ENCODE data around the gene SELENOM.
"Not testable (repeated sequence)": the region's sequence is repeated elsewhere in the genome, so short reads cannot be mapped to it uniquely, and the experiment has no call there.

Gene SELENOM

GRCh38 chr22:31068970-31069369 is 38.4 kb downstream of the SELENOM start:
- Histone ChIP-seq H3K14ac (ENCODE audit: low read length in 2 of 2) (no peak overlapping the region), H2BK12ac (ENCODE audit: low read length in 2 of 2) (no peak overlapping the region), H3K9ac (ENCODE audit: low read length) (no peak overlapping the region), H3K27me3 (ENCODE audit: control insufficient read depth in 1 of 2, insufficient read depth in 1 of 2, low read length in 2 of 2) (no peaks in the 10 kb centered on the region), H2AK5ac (ENCODE audit: low read length, severe bottlenecking) (no peak overlapping the region), H3K4me3 (ENCODE audit: insufficient read depth in 1 of 2, low read depth in 1 of 2, low read length in 2 of 2) (no peak overlapping the region), H2BK15ac (ENCODE audit: low read depth, poor library complexity, severe bottlenecking) (no peak overlapping the region), H3K4me1 (ENCODE audit: control insufficient read depth, insufficient read depth, low read depth, low read length) (no peaks in the 10 kb centered on the region), H3K36me3 (ENCODE audit: control insufficient read depth in 1 of 2, insufficient read depth in 2 of 2, low read depth in 1 of 2, low read length in 2 of 2) (no peaks in the 10 kb centered on the region), H3K23ac (ENCODE audit: low read length in 2 of 2) (no peak overlapping the region), H4K91ac (ENCODE audit: low read length) (no peak overlapping the region), H4K8ac (ENCODE audit: low read length) (no peak overlapping the region), H2BK5ac (ENCODE audit: low read depth, low read length, poor library complexity, severe bottlenecking) (no peak overlapping the region), H3K18ac (ENCODE audit: low read depth in 1 of 2, low read length in 2 of 2) (no peak overlapping the region), H3K4me2 (ENCODE audit: low read length, poor library complexity, severe bottlenecking) (no peak overlapping the region), H3K9me3 (ENCODE audit: control insufficient read depth, low read length) (no peaks in the 10 kb centered on the region), H3K4ac (ENCODE audit: low read depth in 1 of 2, low read length in 2 of 2) (no peak overlapping the region), H2BK120ac (ENCODE audit: low read depth, low read length) (no peak overlapping the region), H3K27ac (ENCODE audit: low read length, poor library complexity, severe bottlenecking) (no peak overlapping the region), H2AFZ (ENCODE audit: low read depth, low read length) (no peak overlapping the region), H3K79me1 (replicated peaks; ENCODE audit: low read length, poor library complexity, severe bottlenecking) (no peaks in the 10 kb centered on the region)
- 68% methylated on average over 11 of the region's 11 CpGs for WGBS
- DNase-seq, result no peak

DNA sequence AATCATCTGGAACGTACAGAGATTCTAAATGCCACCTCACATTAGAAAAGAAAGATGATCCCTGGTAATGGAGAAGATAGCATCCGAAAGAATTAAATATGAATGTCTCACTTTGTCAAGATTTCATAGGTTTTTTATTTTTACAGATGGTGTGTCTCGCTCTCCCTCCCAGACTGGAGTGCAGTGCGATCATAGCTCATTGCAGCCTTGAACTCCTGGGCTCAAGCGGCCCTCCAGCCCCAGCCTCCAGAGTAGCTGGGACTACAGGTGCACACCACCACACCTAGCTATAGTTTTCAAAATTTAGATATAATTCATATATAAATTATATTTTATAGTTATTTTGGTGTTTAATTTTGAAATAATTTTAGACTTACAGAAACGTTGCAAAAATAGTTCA is 43.0 kb downstream of the SELENOM start:
- no peak overlapping the region for H2BK5ac ChIP-seq (ENCODE audit: low read depth, low read length, poor library complexity, severe bottlenecking)
- H4K91ac ChIP-seq (ENCODE audit: low read length), result no peak overlapping the region
- H3K36me3 ChIP-seq (ENCODE audit: control insufficient read depth in 1 of 2, insufficient read depth in 2 of 2, low read depth in 1 of 2, low read length in 2 of 2), result no peaks in the 10 kb centered on the region
- no peaks in the 10 kb centered on the region for H3K79me1 ChIP-seq (replicated peaks; ENCODE audit: low read length, poor library complexity, severe bottlenecking)
- no peak overlapping the region for H4K8ac ChIP-seq (ENCODE audit: low read length)
- no peak overlapping the region for H2AFZ ChIP-seq (ENCODE audit: low read depth, low read length)
- H2AK5ac ChIP-seq (ENCODE audit: low read length, severe bottlenecking), result no peak overlapping the region
- no peak overlapping the region for H3K4ac ChIP-seq (ENCODE audit: low read depth in 1 of 2, low read length in 2 of 2)
- H3K23ac ChIP-seq (ENCODE audit: low read length in 2 of 2), result no peak overlapping the region
- H3K9me3 ChIP-seq (ENCODE audit: control insufficient read depth, low read length), result no peaks in the 10 kb centered on the region
- H3K4me1 ChIP-seq (ENCODE audit: control insufficient read depth, insufficient read depth, low read depth, low read length), result peaks cover 4% of the 10 kb centered on the region
- H3K27me3 ChIP-seq (ENCODE audit: control insufficient read depth in 1 of 2, insufficient read depth in 1 of 2, low read length in 2 of 2), result no peaks in the 10 kb centered on the region
- no peak overlapping the region for H3K4me2 ChIP-seq (ENCODE audit: low read length, poor library complexity, severe bottlenecking)
- H2BK15ac ChIP-seq (ENCODE audit: low read depth, poor library complexity, severe bottlenecking), result no peak overlapping the region
- 98% methylated on average over 3 of the region's 6 CpGs for WGBS
- H3K4me3 ChIP-seq (ENCODE audit: insufficient read depth in 1 of 2, low read depth in 1 of 2, low read length in 2 of 2), result no peak overlapping the region
- no peak overlapping the region for H3K14ac ChIP-seq (ENCODE audit: low read length in 2 of 2)
- H2BK12ac ChIP-seq (ENCODE audit: low read length in 2 of 2), result no peak overlapping the region
- DNase-seq, result no peak
- H3K18ac ChIP-seq (ENCODE audit: low read depth in 1 of 2, low read length in 2 of 2), result no peak overlapping the region
- H3K9ac ChIP-seq (ENCODE audit: low read length), result no peak overlapping the region
- no peak overlapping the region for H2BK120ac ChIP-seq (ENCODE audit: low read depth, low read length)
- H3K27ac ChIP-seq (ENCODE audit: low read length, poor library complexity, severe bottlenecking), result no peak overlapping the region

GRCh38 chr22:31062566-31063230 is 44.7 kb downstream of the SELENOM start:
- no peak overlapping the region for H2BK12ac ChIP-seq (ENCODE audit: low read length in 2 of 2)
- no peaks in the 10 kb centered on the region for H3K9me3 ChIP-seq (ENCODE audit: control insufficient read depth, low read length)
- no peak for DNase-seq
- H2BK15ac ChIP-seq (ENCODE audit: low read depth, poor library complexity, severe bottlenecking), result no peak overlapping the region
- H2BK120ac ChIP-seq (ENCODE audit: low read depth, low read length), result no peak overlapping the region
- no peaks in the 10 kb centered on the region for H3K27me3 ChIP-seq (ENCODE audit: control insufficient read depth in 1 of 2, insufficient read depth in 1 of 2, low read length in 2 of 2)
- H4K91ac ChIP-seq (ENCODE audit: low read length), result no peak overlapping the region
- H3K4me2 ChIP-seq (ENCODE audit: low read length, poor library complexity, severe bottlenecking), result no peak overlapping the region
- H3K9ac ChIP-seq (ENCODE audit: low read length), result no peak overlapping the region
- peaks cover 4% of the 10 kb centered on the region for H3K4me1 ChIP-seq (ENCODE audit: control insufficient read depth, insufficient read depth, low read depth, low read length)
- WGBS, result 80% methylated on average over 2 of the region's 2 CpGs
- H3K4me3 ChIP-seq (ENCODE audit: insufficient read depth in 1 of 2, low read depth in 1 of 2, low read length in 2 of 2), result no peak overlapping the region
- H3K14ac ChIP-seq (ENCODE audit: low read length in 2 of 2), result no peak overlapping the region
- H3K36me3 ChIP-seq (ENCODE audit: control insufficient read depth in 1 of 2, insufficient read depth in 2 of 2, low read depth in 1 of 2, low read length in 2 of 2), result no peaks in the 10 kb centered on the region
- no peak overlapping the region for H2BK5ac ChIP-seq (ENCODE audit: low read depth, low read length, poor library complexity, severe bottlenecking)
- no peak overlapping the region for H3K4ac ChIP-seq (ENCODE audit: low read depth in 1 of 2, low read length in 2 of 2)
- no peak overlapping the region for H2AK5ac ChIP-seq (ENCODE audit: low read length, severe bottlenecking)
- no peak overlapping the region for H3K23ac ChIP-seq (ENCODE audit: low read length in 2 of 2)
- H4K8ac ChIP-seq (ENCODE audit: low read length), result no peak overlapping the region
- H3K18ac ChIP-seq (ENCODE audit: low read depth in 1 of 2, low read length in 2 of 2), result no peak overlapping the region
- H2AFZ ChIP-seq (ENCODE audit: low read depth, low read length), result no peak overlapping the region
- H3K27ac ChIP-seq (ENCODE audit: low read length, poor library complexity, severe bottlenecking), result no peak overlapping the region
- H3K79me1 ChIP-seq (replicated peaks; ENCODE audit: low read length, poor library complexity, severe bottlenecking), result no peaks in the 10 kb centered on the region

DNA sequence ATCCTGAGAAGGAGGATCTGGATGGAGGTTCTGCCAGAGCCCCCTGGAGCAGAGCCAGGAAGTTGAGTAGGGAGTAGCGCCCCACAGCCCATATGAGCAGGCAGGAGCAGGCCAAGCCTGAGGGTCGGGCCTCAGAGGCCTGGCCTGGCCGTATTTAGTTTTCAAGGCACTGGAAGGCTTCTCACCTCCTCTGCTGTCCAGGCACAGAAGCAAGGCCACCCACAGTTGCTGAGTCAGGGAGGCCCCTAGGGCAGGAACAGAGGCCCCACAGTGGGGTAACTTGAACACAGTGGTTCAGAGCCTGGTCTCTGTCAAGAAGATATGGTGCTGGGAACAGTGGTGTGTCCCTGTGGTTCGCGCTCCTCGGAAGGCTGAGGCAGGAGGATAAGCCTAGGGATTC is 47.7 kb downstream of the SELENOM start:
- not testable (repeated sequence) for H2BK15ac ChIP-seq (ENCODE audit: low read depth, poor library complexity, severe bottlenecking); H3K23ac ChIP-seq (ENCODE audit: low read length in 2 of 2); H3K79me1 ChIP-seq (replicated peaks; ENCODE audit: low read length, poor library complexity, severe bottlenecking); H3K27me3 ChIP-seq (ENCODE audit: control insufficient read depth in 1 of 2, insufficient read depth in 1 of 2, low read length in 2 of 2); H2BK5ac ChIP-seq (ENCODE audit: low read depth, low read length, poor library complexity, severe bottlenecking); H3K9ac ChIP-seq (ENCODE audit: low read length); H3K9me3 ChIP-seq (ENCODE audit: control insufficient read depth, low read length); H3K14ac ChIP-seq (ENCODE audit: low read length in 2 of 2); H3K4me3 ChIP-seq (ENCODE audit: insufficient read depth in 1 of 2, low read depth in 1 of 2, low read length in 2 of 2); H3K36me3 ChIP-seq (ENCODE audit: control insufficient read depth in 1 of 2, insufficient read depth in 2 of 2, low read depth in 1 of 2, low read length in 2 of 2); H3K4me2 ChIP-seq (ENCODE audit: low read length, poor library complexity, severe bottlenecking); H3K18ac ChIP-seq (ENCODE audit: low read depth in 1 of 2, low read length in 2 of 2); H2AK5ac ChIP-seq (ENCODE audit: low read length, severe bottlenecking); H3K27ac ChIP-seq (ENCODE audit: low read length, poor library complexity, severe bottlenecking)
- Histone ChIP-seq H3K4me1 (ENCODE audit: control insufficient read depth, insufficient read depth, low read depth, low read length) (peaks cover 14% of the 10 kb centered on the region), H3K4ac (ENCODE audit: low read depth in 1 of 2, low read length in 2 of 2) (peak overlapping the region in 1 of 2 experiments; percentile 35), H2AFZ (ENCODE audit: low read depth, low read length) (peak overlapping the region; percentile 58), H2BK12ac (ENCODE audit: low read length in 2 of 2) (peak overlapping the region in 1 of 2 experiments; percentile 95), H2BK120ac (ENCODE audit: low read depth, low read length) (peak overlapping the region; percentile 5), H4K8ac (ENCODE audit: low read length) (peak overlapping the region; percentile 27), H4K91ac (ENCODE audit: low read length) (peak overlapping the region; percentile 80)
- 49% methylated on average over 6 of the region's 6 CpGs for WGBS
- DNase-seq, result peak; percentile 80

Measured in mesenchymal stem cell (in vitro differentiated cells and primary cell).